GM08714 (cell line): ENCODE results near the gene NKX6-2.
"Not testable (repeated sequence)": the region's sequence is repeated elsewhere in the genome, so short reads cannot be mapped to it uniquely, and the experiment has no call there.

ENCODE experiments used
- H3K4me3 ChIP-seq: fragments of 200-500 bp; sonication (Bioruptor generic); 2 replicates; pipeline ENCODE4 v1.5.1; 2014; ENCODE audit warnings: mild to moderate bottlenecking, low read length, inconsistent platforms
- ZNF274 ChIP-seq: IDR thresholded peaks from 2 replicates; pipeline ENCODE4 v1.6.1; 2012; ENCODE audit warnings: mild to moderate bottlenecking, low read depth, low read length

The NKX6-2 gene

DNA sequence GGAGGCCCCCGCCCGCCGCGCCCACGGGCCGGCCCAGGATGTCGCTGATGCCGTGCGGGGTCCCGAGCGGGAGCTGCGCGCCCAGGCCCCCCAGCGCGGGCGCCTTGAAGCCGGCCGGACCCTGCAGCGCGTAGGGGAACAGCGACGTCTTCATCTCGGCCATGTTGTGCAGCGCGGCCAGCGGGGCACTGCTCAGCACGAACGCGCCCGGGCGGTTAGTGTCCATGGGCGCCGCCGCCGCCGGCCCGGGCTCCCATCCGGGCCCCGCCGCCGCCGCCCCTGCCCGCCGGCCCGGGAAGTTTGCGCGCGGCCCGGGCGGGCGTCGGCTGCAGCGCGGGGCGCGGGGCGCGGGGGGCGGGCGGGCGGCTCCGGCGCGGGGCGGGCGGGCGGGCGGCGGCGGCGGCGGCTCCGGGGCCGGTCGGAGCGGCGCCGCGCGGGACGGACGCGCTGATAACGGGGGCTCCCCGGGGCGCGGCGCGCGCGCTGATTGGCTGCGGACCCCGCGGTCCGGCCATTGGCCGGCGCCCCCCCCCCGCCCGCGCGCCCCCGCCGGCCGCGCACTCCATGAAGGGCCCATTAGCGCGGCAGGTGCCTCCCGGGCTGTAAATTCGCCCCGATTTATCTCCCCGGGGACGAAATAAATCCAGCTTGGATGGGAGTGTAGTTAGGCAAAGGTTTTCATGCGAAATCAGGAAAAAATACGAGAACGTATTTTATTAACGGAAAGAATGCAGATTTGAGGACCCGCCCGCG lies at the start of gene NKX6-2:
TSS of gene NKX6-2 (minus strand) at position 425 of the 753 bp plus-strand sequence. CDS start at position 226, 199 bp downstream.
- H3K4me3 ChIP-seq: no peak within 1 kb of the TSS
- no peak for TF ChIP-seq ZNF274

DNA sequence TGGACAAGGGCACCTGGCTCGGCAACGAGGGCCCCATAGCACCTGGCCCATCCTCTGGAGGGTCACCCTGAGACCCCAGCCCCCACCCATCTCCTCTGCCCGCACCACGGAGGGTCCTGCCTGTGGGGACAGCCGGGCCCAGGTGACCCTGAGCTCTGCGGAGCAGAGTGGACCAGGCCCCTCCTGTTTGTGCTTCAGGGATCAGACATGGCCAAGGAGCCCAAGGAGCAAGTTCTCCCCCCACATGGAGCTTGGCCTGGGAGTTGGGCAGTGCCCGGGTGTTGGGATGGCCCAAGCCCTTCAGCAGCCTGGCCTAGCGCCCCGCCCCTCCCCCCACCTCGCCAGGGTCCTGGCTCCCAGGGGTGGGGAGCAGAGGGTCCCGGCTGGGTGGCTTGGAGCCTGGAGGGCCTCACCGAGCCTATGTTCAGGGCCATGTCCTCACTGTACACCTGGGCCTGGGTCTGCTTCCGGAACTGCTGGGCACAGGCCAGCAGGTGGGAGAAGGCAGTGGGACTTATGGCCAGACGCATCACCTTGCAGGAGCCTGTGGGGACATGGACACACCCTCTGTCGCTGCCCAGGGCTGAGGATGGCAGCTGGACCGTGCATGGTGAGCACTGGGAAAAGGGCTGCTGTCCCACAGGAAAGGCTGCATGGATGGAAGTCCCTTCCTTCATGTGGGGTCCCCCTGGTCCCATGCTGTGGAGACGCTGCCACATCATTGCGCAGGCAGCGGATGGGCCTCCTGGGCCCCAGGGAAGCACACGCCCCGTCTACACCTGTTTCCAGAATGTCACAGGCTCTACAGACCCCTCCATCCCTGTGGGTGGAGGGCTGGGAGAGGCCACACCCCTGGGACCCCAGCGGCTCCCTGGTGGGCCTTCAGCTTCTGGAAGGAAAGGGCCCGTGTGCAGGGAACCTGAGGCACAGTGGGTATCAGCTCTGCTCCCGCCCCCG lies 49.2 kb upstream of the NKX6-2 start:
- TF ChIP-seq ZNF274: no peak
- no peak overlapping the region for H3K4me3 ChIP-seq

GRCh38 chr10:132834311-132834761 lies 48.4 kb upstream of the NKX6-2 start:
- TF ChIP-seq ZNF274: no peak
- no peak overlapping the region for H3K4me3 ChIP-seq

DNA sequence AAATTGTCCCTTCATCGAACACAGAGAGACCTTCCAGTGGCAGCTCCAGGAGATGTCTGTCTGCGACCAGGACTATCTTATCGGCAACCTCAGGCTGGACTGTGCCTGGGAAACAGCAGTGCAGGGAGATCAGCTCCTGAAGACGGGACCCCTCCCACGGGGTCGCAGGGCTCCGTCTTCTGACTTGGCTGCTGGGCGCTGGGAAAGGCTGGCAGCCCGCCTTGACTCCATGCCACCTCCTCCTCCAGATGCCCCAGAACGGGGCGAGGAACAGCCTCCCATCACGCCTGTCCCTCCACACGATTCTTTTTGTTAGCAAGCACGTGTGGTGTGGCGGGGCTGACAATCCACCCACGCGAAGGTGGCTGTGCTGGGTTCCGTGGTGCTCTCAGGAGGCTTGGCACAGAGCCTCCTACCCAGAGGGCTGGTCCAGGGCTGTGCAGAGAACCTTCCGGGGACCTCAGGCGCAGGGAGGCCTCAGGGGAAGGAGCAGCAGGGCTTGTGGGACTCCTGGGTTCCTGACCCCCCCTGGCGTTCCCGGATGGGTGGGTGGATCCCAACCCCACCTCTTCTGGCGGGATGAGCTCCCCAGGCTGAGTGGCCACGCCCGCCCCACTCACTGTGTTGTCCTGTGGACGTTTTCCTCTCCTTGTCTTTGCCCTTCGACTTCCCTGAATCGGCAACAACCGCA lies 47.6 kb upstream of the NKX6-2 start:
- no peak overlapping the region for H3K4me3 ChIP-seq
- no peak for TF ChIP-seq ZNF274

- no peak overlapping the region for H3K4me3 ChIP-seq
- no peak for TF ChIP-seq ZNF274
Measured at GRCh38 chr10:132832186-132832969, 46.4 kb upstream of the NKX6-2 start.

DNA sequence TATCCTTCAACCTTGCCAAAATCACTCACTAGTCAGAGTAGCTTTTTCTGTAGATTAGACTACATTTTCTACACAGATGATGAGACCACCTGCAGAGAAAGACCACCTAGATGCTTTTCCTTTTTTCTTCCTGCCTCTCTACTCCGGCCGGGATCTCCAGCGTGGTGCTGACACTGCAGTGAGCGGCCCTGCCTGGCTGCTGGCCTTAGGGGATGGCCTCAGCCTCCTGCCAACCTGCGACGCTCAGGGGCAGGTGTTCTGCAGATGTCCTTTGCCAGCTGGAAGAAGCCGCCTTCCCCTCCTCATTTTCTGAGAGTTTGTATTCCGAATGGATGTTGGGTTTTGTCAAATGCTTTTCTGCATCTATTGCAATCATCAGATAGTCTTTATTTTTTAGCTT lies 43.5 kb upstream of the NKX6-2 start:
- no peak for TF ChIP-seq ZNF274
- no peak overlapping the region for H3K4me3 ChIP-seq

- no peak overlapping the region for H3K4me3 ChIP-seq
- TF ChIP-seq ZNF274: no peak
Measured at GRCh38 chr10:132828681-132829080, 42.7 kb upstream of the NKX6-2 start.

GRCh38 chr10:132827861-132828539 lies 42.1 kb upstream of the NKX6-2 start:
- no peak overlapping the region for H3K4me3 ChIP-seq
- no peak for TF ChIP-seq ZNF274

GRCh38 chr10:132827423-132827789 lies 41.5 kb upstream of the NKX6-2 start:
- H3K4me3 ChIP-seq: no peak overlapping the region
- no peak for TF ChIP-seq ZNF274

DNA sequence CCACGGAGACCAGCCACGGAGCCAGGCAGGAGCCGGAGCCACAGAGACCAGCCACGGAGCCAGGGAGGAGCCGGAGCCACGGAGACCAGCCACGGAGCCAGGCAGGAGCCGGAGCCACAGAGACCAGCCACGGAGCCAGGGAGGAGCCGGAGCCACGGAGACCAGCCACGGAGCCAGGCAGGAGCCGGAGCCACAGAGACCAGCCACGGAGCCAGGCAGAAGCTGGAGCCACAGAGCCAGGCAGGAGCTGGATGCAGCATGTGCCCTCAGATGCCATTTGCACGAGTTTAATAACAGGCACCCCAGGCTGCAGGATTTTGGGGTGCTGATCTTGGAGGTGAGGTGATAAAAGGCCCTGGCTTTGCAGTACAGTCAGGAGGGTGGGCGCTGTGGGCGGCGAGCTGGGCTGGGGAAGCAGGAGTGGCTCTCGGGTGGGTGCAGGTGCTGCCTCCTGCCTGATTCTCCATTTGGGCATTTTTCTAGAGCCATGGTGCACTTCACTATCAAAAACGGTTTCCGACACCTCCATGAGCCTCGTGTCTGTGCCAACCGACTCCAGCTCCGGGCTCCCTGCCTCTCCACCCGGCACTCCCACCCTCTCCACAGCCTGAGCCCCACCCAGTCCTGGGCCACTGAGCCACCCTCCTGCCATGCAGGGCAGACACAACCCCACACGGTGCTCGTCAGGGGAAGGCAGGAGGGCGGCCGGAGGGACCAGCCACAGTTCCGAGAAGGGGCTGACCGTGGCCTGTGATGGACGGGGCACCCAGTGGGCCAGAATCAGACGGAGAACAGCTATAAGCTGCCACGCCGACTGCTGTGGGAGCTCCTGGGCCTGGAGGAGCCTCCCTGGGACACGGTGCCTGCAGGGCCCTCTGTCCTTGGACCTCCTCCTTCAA lies 40.8 kb upstream of the NKX6-2 start:
- TF ChIP-seq ZNF274: no peak
- no peak overlapping the region for H3K4me3 ChIP-seq

DNA sequence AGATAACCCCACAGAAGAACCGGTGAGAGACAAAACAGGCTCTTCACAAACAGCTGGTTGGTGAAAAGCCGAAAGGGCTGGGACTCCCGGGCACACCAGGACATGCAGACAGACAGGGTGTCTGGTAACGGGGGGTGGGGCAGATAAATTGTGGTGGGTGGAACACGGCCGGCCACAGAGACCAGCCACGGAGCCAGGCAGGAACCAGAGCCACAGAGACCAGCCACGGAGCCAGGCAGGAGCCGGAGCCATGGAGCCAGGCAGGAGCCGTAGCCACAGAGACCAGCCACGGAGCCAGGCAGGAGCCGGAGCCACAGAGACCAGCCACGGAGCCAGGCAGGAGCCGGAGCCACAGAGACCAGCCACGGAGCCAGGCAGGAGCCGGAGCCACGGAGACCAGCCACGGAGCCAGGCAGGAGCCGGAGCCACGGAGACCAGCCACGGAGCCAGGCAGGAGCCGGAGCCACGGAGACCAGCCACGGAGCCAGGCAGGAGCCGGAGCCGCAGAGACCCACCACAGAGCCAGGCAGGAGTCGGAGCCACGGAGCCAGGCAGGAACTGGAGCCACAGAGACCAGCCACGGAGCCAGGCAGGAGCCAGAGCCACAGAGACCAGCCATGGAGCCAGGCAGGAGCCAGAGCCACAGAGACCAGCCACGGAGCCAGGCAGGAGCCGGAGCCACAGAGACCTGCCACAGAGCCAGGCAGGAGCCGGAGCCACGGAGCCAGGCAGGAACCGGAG lies 40.0 kb upstream of the NKX6-2 start:
- not testable (repeated sequence) for H3K4me3 ChIP-seq

DNA sequence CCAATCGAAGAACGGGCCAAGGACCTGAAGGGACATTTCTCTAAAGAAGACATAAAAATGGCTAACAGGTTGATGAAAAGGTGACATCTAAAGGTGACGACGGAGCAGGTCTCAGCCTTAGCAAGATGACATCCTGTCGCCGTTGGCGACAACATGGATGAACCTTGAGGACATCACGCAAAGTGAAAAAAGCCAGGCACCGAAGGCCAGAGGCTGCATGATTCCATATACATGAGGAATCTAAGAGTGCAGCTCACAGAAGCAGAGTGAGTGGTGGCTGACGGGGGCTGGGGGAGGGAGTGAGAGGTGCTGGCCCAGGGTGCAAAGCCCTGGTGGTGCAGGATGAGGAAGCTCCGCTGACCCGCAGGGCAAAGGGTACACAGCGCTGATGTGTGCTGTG lies 34.1 kb upstream of the NKX6-2 start:
- no peak for TF ChIP-seq ZNF274
- no peak overlapping the region for H3K4me3 ChIP-seq
